GM19372 (cell line): ENCODE data around the gene DNAH9.

Experiments
- ATAC-seq: cut with Tn5 transposase; IDR thresholded peaks from one replicate; pipeline ENCODE4 v1.9.1; 2021; ENCODE audit warnings: mild to moderate bottlenecking, low read depth, moderate library complexity; ENCODE audit not compliant: unreplicated experiment

Gene DNAH9

GRCh38 chr17:11738151-11738550 is 139.9 kb downstream of the DNAH9 start:
- no peak for ATAC-seq

DNA sequence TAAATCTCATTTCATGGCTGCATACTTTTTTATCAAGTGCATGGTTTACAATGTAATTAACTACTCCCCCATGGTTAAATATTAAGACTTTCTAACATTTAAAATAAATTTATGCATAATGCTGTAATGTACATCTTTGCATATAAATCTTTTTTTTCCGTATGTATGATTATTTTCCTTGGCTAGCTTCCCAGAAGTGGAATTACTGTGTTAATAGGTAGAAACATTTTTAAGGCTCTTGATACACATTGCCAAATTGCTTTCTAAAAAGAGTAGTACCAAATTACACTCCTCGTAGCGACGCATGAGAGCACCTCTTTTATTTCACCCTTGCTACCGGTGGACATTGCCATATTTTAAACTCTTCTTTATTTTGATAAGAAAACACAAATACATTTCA is 141.1 kb downstream of the DNAH9 start:
- no peak for ATAC-seq

DNA sequence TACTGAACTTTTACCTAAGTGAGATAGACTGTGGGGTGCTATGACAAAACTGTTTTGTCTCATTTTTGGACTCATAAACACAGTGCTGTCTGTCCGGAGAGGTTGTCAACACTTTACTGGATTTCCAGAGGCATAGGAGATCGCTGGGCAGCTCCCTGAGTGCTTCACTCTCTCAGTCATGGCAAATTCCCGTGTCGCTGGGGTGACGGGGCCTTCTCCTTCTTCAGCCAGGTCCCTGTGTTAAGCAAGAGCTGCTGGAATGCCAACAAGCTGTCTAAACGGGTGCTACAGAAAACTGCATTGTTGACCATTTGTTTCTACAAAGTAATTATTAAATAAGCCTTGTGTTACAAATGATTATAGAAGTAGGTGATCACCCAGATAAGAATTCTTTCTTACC is 141.6 kb downstream of the DNAH9 start:
- ATAC-seq, result no peak

- ATAC-seq, result no peak
Observed at GRCh38 chr17:11742886-11743285, 144.6 kb downstream of the DNAH9 start.

DNA sequence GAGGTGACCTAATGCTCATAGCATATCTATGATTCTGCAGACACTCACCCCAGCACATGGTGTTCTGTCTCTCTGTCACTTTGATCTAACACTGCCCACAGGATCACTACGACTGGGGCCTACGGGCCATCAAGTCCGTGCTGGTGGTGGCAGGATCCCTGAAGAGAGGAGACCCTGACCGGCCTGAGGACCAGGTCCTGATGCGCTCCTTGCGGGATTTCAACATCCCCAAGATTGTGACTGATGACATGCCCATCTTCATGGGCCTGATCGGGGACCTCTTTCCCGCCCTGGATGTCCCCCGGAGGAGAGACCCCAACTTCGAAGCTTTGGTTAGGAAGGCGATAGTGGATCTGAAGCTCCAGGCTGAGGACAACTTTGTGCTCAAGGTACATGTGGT is 146.4 kb downstream of the DNAH9 start:
- no peak for ATAC-seq

GRCh38 chr17:11747441-11747840 is 149.2 kb downstream of the DNAH9 start:
- ATAC-seq, result no peak

DNA sequence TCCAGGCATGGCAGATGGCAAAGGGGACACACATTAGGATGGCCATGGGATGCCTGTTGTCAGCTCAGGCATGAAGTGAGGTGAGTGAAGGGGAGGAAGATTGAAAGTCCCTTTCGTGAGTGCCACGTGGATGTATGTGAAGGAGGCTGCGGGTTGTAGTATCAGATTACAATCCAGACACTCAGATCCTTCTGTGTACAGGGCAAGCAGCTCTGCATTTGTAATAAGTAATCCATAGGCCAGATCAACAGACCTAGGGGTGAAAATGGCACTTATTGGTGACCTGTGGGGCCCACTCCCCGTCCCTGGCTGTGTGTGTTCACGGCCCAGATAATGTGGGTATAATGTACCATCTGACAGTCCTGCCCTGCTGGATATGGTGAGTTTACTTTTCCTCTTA is 159.5 kb downstream of the DNAH9 start:
- ATAC-seq, result no peak

GRCh38 chr17:11768106-11768505 is 169.8 kb downstream of the DNAH9 start:
- no peak for ATAC-seq

- ATAC-seq, result no peak
Observed at GRCh38 chr17:11768981-11769380, 170.7 kb downstream of the DNAH9 start.

- no peak for ATAC-seq
Observed at GRCh38 chr17:11772031-11772430, 173.8 kb downstream of the DNAH9 start.

DNA sequence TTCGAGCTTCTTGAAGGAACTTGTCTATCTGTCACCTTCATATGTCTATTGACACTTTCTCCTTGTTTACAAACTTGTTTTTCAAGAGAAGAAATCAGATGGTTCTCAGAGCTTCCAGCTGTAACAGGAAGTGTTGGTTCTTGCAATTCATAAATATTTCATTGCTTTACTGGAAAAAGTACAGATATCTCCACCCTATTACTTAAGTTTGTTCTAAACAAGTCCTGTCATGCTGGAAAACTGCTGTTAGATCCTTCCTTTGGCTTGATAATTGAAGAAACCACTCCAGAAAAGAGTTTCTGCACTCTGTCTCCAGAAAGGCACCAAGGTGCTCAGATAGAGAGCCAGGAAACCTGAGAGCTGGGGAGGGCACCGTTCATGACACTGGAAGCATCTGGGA is 181.6 kb downstream of the DNAH9 start:
- no peak for ATAC-seq

GRCh38 chr17:11780621-11781020 is 182.4 kb downstream of the DNAH9 start:
- ATAC-seq, result no peak

DNA sequence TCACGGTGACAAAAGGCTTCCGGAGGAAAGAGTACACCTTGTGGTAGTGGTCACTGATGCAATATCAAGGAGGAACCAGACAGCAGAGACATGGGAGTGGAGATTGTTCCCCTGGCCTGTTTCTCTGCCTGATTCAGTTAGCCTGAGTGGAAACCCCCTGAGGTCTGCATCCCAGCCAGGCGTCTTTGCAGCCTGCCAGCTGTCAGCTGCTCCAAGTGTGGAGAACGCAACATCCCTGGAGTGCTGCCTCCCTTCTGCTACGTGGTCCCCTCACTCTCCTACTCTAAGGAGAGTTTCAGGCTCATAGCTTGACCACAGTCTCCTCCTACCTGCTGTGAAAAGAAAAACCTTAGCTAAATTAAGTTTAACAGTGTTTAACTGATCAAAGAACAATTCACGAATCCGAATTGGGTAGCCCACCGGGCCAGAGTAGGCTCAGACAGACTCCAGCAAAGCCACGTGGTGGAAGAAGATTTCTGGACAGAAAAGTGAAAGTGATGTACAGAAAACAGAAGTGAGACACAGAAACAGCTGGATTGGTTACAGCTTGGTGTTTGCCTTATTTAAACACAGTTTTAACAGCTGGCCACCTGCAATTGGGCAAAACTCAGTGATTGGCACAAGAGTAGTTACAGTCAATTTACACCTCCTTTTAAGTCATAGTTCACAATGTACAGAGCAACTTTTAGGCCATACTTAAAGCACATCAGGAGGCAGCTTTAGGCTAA is 188.6 kb downstream of the DNAH9 start:
- ATAC-seq, result no peak

DNA sequence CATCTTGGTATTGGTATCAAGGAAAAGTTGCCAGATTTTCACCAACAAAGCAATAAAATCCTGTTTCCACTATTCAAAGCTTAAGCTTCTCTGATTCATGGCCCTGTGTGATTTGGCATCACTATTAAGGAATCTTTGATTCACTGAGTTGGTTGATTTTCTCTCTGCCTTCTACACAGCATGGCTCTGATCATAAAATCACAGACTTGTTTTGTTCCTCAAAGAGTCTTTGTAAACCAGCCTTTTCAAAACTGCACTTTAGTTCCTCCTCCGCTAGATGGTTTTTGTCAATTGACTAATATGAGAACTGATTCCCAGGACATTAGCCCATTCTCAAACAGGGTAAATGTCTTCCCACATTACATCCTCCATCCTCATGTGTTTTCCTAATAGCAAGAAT is 197.6 kb downstream of the DNAH9 start:
- ATAC-seq, result no peak

DNA sequence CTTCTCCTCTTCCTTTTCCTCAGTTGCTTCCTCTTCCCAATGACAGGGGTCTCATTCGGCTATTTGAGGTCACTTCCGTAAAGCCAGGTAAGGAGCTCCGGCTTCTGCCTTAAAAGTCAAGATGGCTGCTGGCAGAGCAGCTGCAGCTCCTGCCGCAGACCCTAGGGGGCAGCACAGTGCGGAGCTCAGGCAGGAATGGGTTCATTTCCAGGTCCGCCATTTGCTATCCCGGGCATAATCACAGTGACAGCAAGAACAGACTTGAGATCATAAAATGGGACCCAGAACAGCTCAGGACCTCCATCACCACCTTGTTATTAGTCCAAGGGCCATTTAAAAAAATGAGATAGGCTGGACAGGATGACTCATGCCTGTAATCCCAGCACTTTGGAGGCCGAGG is 199.5 kb downstream of the DNAH9 start:
- ATAC-seq, result no peak

DNA sequence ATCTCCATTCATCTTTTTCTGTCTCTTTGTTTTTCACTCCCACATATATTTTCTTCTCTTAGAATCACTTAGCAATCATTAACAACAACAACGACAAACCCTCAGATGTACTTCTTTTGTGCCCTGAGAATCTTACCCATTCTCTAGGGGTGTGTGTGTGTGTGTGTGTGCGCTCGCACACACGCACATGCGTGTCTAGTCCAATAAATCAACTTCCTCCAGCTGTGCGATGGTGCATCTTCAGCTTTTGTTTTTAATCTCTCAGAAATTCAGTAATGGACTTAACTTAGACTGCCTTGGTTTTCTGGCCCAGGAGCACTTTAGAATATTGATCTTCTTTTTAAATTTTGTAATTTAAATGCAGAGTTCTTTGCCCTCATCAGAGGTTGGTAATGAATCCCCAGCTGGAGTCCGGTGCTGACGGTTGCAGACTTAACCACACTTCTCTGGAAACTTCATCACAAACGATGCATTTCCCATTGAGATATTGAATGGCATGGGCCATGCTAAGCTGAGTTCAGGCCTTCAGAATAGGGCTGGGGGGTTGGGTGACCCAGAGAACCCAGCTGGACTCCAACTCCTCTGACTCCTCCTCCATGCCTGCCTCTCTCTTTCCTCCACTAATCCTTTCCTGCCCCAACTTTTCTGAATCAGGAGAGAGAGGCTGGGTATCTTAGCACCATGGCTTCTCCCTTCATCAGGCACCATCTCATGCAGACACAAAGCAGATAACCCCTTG is 205.1 kb downstream of the DNAH9 start:
- ATAC-seq, result no peak

GRCh38 chr17:11805138-11805537 is 206.9 kb downstream of the DNAH9 start:
- ATAC-seq, result no peak

DNA sequence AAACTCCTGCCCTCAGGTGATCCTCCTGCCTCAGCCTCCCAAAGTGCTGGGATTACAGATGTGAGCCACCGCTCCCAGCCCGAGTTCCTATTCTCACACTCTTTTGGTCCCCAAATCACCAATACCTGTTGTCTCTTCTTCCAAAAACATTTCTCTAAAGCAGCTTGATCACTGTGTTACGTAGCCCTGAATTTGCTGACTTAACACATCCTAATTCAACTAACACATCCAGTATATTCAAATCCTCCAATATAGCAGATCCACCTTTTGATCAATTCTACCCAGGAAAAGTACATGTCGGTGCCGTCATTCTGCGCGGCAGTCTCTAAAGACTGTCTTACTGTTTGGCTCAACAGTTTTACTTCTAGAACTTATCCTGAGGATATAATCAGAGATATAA is 207.7 kb downstream of the DNAH9 start:
- no peak for ATAC-seq

DNA sequence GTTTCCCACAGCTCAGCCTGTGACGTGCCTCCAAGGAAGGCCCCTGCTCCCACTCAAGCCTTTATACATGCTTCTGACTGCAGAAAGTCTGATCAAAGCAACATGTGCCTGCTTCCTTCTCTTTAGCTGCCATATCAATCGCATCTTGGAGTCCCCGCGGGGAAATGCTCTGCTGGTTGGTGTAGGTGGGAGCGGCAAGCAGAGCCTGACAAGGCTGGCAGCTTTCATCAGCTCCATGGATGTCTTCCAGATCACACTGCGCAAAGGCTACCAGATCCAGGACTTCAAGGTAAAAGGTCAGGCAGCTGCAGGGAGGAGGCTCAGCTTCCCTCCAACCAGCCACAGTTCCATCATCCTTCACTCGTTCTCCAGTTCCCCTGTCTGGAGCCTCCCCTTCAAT is 209.3 kb downstream of the DNAH9 start:
- no peak for ATAC-seq

- no peak for ATAC-seq
Observed at GRCh38 chr17:11813278-11813677, 215.0 kb downstream of the DNAH9 start.

DNA sequence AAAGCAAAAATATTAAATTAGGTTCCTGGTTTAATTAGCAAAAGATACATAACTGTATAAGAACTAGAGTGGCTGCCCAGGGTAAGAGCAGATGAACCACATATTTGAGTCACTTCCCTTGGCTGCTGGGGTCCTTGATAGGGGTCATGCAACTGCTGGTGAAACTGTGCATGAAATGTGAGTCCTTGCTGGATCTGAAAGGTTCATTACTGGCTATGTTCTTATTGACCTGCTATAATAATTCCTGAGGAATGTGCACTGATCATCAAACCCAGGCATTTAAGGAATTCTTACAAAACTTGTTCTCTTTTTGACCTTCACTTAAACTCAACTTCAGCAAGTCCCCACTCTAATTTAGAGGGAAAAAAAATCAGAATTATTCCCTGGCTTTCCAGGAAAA is 215.6 kb downstream of the DNAH9 start:
- no peak for ATAC-seq

DNA sequence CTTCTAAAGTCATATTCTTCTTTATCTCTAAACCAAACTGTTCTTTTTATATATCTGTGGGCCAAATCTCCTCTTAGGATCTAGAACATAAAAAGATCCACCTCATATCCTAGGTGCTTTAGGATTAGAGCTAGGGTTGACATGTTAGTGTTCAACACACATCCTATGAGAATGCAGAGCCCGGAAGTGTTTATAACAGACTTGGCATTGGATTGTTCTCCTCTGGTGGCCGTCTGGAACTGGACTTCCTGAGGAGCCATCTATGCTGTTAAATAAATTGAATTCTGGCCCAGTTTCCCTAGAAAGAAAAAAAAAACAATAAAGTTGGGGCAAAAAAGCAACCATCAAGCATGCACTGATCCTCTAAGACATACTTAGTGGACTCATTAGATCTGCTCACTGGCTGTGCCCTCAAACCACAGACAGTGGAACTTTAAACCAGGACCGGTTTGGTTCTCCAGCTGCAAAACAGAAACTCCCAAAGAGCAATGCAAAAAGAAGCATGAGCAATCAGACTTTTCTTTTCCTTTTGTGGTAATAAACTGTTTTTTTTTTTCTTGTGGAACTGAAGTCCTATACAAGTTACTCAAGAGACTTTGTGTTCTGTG is 216.5 kb downstream of the DNAH9 start:
- no peak for ATAC-seq
